ENCODE results near the gene PPM1N. TPM values are rescaled to one million over a fixed set of nuclear protein-coding genes. Genes with fewer than 3 reads are reported as not detected.
A peak's percentile ranks its signal among the peaks of the same experiment; 100 is the strongest.
"Not testable (repeated sequence)": the region's sequence is repeated elsewhere in the genome, so short reads cannot be mapped to it uniquely, and the experiment has no call there.

PPM1N gene
- polyA plus RNA-seq, 1 donor (not counting 4 experiments of a cell fraction or from before 2014, with no cell fraction given), result 1.9 TPM

DNA sequence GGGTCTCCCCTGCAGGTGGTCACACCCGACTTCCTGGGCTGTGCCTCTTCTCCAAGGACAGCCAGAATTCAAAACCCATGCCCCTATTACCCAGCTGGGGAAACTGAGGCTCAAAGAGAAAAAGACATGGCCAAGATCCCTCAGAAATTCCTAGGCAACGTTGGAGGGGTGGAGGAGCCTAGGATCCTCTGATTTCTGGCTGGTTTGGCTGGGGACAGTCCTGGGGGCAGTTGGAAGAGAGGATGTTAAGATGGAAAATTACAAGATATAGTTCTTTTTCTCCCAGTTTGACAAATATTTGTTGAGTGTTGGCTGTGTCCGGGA, 11.4 kb downstream of the PPM1N start:
- TF ChIP-seq, protein P1, sequence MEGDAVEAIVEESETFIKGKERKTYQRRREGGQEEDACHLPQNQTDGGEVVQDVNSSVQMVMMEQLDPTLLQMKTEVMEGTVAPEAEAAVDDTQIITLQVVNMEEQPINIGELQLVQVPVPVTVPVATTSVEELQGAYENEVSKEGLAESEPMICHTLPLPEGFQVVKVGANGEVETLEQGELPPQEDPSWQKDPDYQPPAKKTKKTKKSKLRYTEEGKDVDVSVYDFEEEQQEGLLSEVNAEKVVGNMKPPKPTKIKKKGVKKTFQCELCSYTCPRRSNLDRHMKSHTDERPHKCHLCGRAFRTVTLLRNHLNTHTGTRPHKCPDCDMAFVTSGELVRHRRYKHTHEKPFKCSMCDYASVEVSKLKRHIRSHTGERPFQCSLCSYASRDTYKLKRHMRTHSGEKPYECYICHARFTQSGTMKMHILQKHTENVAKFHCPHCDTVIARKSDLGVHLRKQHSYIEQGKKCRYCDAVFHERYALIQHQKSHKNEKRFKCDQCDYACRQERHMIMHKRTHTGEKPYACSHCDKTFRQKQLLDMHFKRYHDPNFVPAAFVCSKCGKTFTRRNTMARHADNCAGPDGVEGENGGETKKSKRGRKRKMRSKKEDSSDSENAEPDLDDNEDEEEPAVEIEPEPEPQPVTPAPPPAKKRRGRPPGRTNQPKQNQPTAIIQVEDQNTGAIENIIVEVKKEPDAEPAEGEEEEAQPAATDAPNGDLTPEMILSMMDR (optimal IDR thresholded peaks at IDR 0.05 in 1 of 3, IDR thresholded peaks at IDR 0.05 in 1 of 3, conservative IDR thresholded peaks at IDR 0.05 in 1 of 3; ENCODE audit: extremely low read depth in 1 of 3, insufficient read depth in 2 of 3, low read length in 3 of 3), result no peak
- TF ChIP-seq EZH2 (IDR thresholded peaks at IDR 0.05; ENCODE audit: low read length), result no peak
- H3K4me3 ChIP-seq (ENCODE audit: control insufficient read depth in 2 of 3, extremely low read depth in 1 of 3, insufficient read depth in 2 of 3, low read depth in 1 of 3, low read length in 3 of 3), result peak overlapping the region; percentile 58 to 99 (median 86)
- peaks cover 73% of the 10 kb centered on the region for H3K79me2 ChIP-seq (ENCODE audit: control insufficient read depth, insufficient read depth, low read length)
- peaks cover 30% of the 10 kb centered on the region for H4K20me1 ChIP-seq (ENCODE audit: control insufficient read depth, extremely low read depth, insufficient read depth, low read length)
- H3K4me2 ChIP-seq (ENCODE audit: control insufficient read depth, extremely low read depth, insufficient read depth, low read depth, low read length), result peak overlapping the region; percentile 90
- peaks cover 4 to 18% of the 10 kb centered on the region in 2 experiments for H3K36me3 ChIP-seq (ENCODE audit: control insufficient read depth in 2 of 2, extremely low read depth in 1 of 2, insufficient read depth in 2 of 2, low read length in 2 of 2)
- no peaks in the 10 kb centered on the region for H3K27me3 ChIP-seq (ENCODE audit: control insufficient read depth, extremely low read depth, insufficient read depth, low read length)
- H3K9me1 ChIP-seq (ENCODE audit: control insufficient read depth, extremely low read depth, insufficient read depth, low read length), result peaks cover 8% of the 10 kb centered on the region
- peaks cover 47% of the 10 kb centered on the region for H3K4me1 ChIP-seq (ENCODE audit: control insufficient read depth, extremely low read depth, insufficient read depth, low read length)
- FAIRE-seq, result no peak
- H2AFZ ChIP-seq (ENCODE audit: control insufficient read depth, low read length), result no peak overlapping the region
- H3K9ac ChIP-seq (ENCODE audit: control insufficient read depth, extremely low read depth, insufficient read depth, low read length), result peak overlapping the region; percentile 94
- dilution Hi-C loops (cut with MboI; ENCODE audit: extremely low pct_ligation_motif_present, low sequenced_read_pairs), result no loop called here
- H3K27ac ChIP-seq (ENCODE audit: control insufficient read depth, insufficient read depth, low read length), result peak overlapping the region; percentile 8
- H3K9me3 ChIP-seq (ENCODE audit: control insufficient read depth, low read depth, low read length), result no peaks in the 10 kb centered on the region
- DNase-seq (ENCODE audit: low read depth, low spot score), result no peak

DNA sequence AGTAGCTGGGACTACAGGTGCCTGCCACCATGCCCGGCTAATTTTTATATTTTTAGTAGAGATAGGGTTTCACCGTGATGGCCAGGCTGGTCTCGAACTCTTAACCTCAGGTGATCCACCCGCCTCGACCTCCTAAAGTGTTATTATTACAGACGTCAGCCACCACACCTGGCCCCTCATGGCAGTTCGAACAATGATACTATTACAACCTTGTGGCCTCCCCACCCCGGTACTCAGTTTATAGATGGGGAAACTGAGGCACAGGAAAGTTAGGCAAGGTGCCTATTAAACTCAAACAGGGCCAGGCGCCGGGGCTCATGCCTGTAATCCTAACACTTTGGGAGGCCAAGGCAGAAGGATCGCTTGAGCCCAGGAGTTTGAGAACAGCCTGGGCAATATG, 12.1 kb downstream of the PPM1N start:
- H3K4me2 ChIP-seq (ENCODE audit: control insufficient read depth, extremely low read depth, insufficient read depth, low read depth, low read length); FAIRE-seq; H3K27ac ChIP-seq (ENCODE audit: control insufficient read depth, insufficient read depth, low read length); H3K9me1 ChIP-seq (ENCODE audit: control insufficient read depth, extremely low read depth, insufficient read depth, low read length); DNase-seq (ENCODE audit: low read depth, low spot score); dilution Hi-C loops (cut with MboI; ENCODE audit: extremely low pct_ligation_motif_present, low sequenced_read_pairs); H3K27me3 ChIP-seq (ENCODE audit: control insufficient read depth, extremely low read depth, insufficient read depth, low read length); H3K9ac ChIP-seq (ENCODE audit: control insufficient read depth, extremely low read depth, insufficient read depth, low read length); H3K4me3 ChIP-seq (ENCODE audit: control insufficient read depth in 2 of 3, extremely low read depth in 1 of 3, insufficient read depth in 2 of 3, low read depth in 1 of 3, low read length in 3 of 3); H3K9me3 ChIP-seq (ENCODE audit: control insufficient read depth, low read depth, low read length); H2AFZ ChIP-seq (ENCODE audit: control insufficient read depth, low read length): not testable (repeated sequence)
- peaks cover 80% of the 10 kb centered on the region for H3K79me2 ChIP-seq (ENCODE audit: control insufficient read depth, insufficient read depth, low read length)
- H3K36me3 ChIP-seq (ENCODE audit: control insufficient read depth in 2 of 2, extremely low read depth in 1 of 2, insufficient read depth in 2 of 2, low read length in 2 of 2), result peaks cover 8 to 24% of the 10 kb centered on the region in 2 experiments
- peaks cover 37% of the 10 kb centered on the region for H4K20me1 ChIP-seq (ENCODE audit: control insufficient read depth, extremely low read depth, insufficient read depth, low read length)
- peaks cover 48% of the 10 kb centered on the region for H3K4me1 ChIP-seq (ENCODE audit: control insufficient read depth, extremely low read depth, insufficient read depth, low read length)

DNA sequence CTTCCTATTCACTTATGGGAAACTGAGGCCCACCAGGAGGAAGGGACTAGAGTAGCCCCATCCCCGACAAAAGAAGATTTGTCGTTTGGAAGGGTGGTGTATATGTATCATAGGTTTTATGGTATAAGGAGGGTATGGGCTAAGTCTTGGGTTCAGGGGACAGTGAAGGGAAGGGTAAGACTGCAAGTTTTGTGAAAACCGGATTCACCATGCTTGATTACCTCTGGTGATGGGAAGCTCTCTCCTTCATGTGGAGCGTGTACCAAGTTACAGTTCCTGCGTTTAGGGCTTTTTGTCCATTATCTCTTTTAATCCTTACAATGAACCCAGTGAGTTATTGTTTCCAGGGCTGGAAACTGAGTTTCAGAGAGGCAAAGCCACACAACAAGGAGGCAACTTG, 12.8 kb downstream of the PPM1N start:
- H3K4me1 ChIP-seq (ENCODE audit: control insufficient read depth, extremely low read depth, insufficient read depth, low read length), result peaks cover 40% of the 10 kb centered on the region
- peak overlapping the region; percentile 43 for H3K4me2 ChIP-seq (ENCODE audit: control insufficient read depth, extremely low read depth, insufficient read depth, low read depth, low read length)
- H3K4me3 ChIP-seq (ENCODE audit: control insufficient read depth in 2 of 3, extremely low read depth in 1 of 3, insufficient read depth in 2 of 3, low read depth in 1 of 3, low read length in 3 of 3), result no peak overlapping the region
- peaks cover 8% of the 10 kb centered on the region for H3K9me1 ChIP-seq (ENCODE audit: control insufficient read depth, extremely low read depth, insufficient read depth, low read length)
- H3K27ac ChIP-seq (ENCODE audit: control insufficient read depth, insufficient read depth, low read length), result no peak overlapping the region
- H3K27me3 ChIP-seq (ENCODE audit: control insufficient read depth, extremely low read depth, insufficient read depth, low read length), result no peaks in the 10 kb centered on the region
- TF ChIP-seq, protein P1 (optimal IDR thresholded peaks at IDR 0.05 in 1 of 3, IDR thresholded peaks at IDR 0.05 in 1 of 3, conservative IDR thresholded peaks at IDR 0.05 in 1 of 3; ENCODE audit: extremely low read depth in 1 of 3, insufficient read depth in 2 of 3, low read length in 3 of 3), result no peak
- no peak for TF ChIP-seq EZH2 (IDR thresholded peaks at IDR 0.05; ENCODE audit: low read length)
- DNase-seq (ENCODE audit: low read depth, low spot score) (no peak), FAIRE-seq (no peak)
- no peak overlapping the region for H3K9ac ChIP-seq (ENCODE audit: control insufficient read depth, extremely low read depth, insufficient read depth, low read length)
- H3K36me3 ChIP-seq (ENCODE audit: control insufficient read depth in 2 of 2, extremely low read depth in 1 of 2, insufficient read depth in 2 of 2, low read length in 2 of 2), result peaks cover 11 to 30% of the 10 kb centered on the region in 2 experiments
- H2AFZ ChIP-seq (ENCODE audit: control insufficient read depth, low read length), result no peak overlapping the region
- H4K20me1 ChIP-seq (ENCODE audit: control insufficient read depth, extremely low read depth, insufficient read depth, low read length), result peaks cover 42% of the 10 kb centered on the region
- H3K9me3 ChIP-seq (ENCODE audit: control insufficient read depth, low read depth, low read length), result no peaks in the 10 kb centered on the region
- dilution Hi-C loops (cut with MboI; ENCODE audit: extremely low pct_ligation_motif_present, low sequenced_read_pairs), result no loop called here
- peaks cover 87% of the 10 kb centered on the region for H3K79me2 ChIP-seq (ENCODE audit: control insufficient read depth, insufficient read depth, low read length)

Measured in keratinocyte (primary cell).